GM12878 (cell line): Measurements from ENCODE around the gene TMEM250. TPM values are rescaled to one million over a fixed set of nuclear protein-coding genes. Genes with fewer than 3 reads are reported as not detected.
A peak's percentile ranks its signal among the peaks of the same experiment; 100 is the strongest.

Experiments
- ATAC-seq: fragments of 200-7000 bp; cut with Tn5 transposase; 3 replicates; pipeline ENCODE4 v1.9.1; 2020; ENCODE audit warnings: mild to moderate bottlenecking, moderate library complexity
- BruUV-seq: library from RNA; stranded (reverse); fragments of 400-500 nt; replicated peaks from 2 replicates; lab custom pipeline; 2021; lab: Mats Ljungman, UMichigan
- CTCF ChIA-PET: fragments of 300-600 bp; sonication (Branson Sonifier 250); formaldehyde crosslinking; extraction: SDS; loops from one replicate; lab custom pipeline; 2021; ENCODE audit warnings: inconsistent platforms; lab: Yijun Ruan, JAX
- POLR2A ChIA-PET: fragments of 350-600 bp; formaldehyde crosslinking; extraction: SDS; loops from one replicate; lab custom pipeline; 2021; ENCODE audit warnings: inconsistent platforms; lab: Charles Lee
- RAD21 ChIA-PET: fragments of 300-600 bp; sonication (Branson Sonifier 250); formaldehyde crosslinking; loops from one replicate; lab custom pipeline; 2023; ENCODE audit warnings: antibody characterized with exemption; ENCODE audit not compliant: unreplicated experiment; lab: Charles Lee
- SMC1A ChIA-PET: fragments of 300-600 bp; sonication (Branson Sonifier 250); formaldehyde crosslinking; loops from one replicate; lab custom pipeline; 2023; ENCODE audit not compliant: unreplicated experiment, uncharacterized antibody; lab: Charles Lee
- DNase-seq: peaks from one replicate; pipeline ENCODE4 v3.0.0-alpha.2; 2011; ENCODE audit warnings: low read depth, low spot score
- FAIRE-seq: peaks from 3 replicates; lab custom pipeline; 2011; peaks lifted over from hg19 to GRCh38; lab: Jason Lieb, UNC
- H2AFZ ChIP-seq: 2 replicates; pipeline ENCODE4 v1.6.0; 2011; ENCODE audit warnings: low read depth, low read length, control low read depth; ENCODE audit not compliant: control insufficient read depth
- H3K27ac ChIP-seq: 2 replicates; pipeline ENCODE4 v1.5.1; 2011; ENCODE audit warnings: control low read depth; ENCODE audit not compliant: control insufficient read depth, insufficient read depth
- H3K27me3 ChIP-seq, 2 experiments: replicated peaks in 1 of 2; 2 replicates each; pipeline versions ENCODE4 v1.6.0 to v1.6.1; 2011; ENCODE audit warnings: low read length in 1 of 2; ENCODE audit not compliant: control insufficient read depth in 2 of 2, insufficient read depth in 2 of 2
- H3K36me3 ChIP-seq, 2 experiments: 2 replicates each; pipeline ENCODE4 v1.5.1; 2011; ENCODE audit warnings: low read length in 1 of 2; ENCODE audit not compliant: control insufficient read depth in 2 of 2, insufficient read depth in 2 of 2
- H3K4me1 ChIP-seq: 2 replicates; pipeline ENCODE4 v1.6.1; 2011; ENCODE audit warnings: mild to moderate bottlenecking, low read length, moderate library complexity, mixed read lengths; ENCODE audit not compliant: control insufficient read depth, insufficient read depth
- H3K4me2 ChIP-seq: 2 replicates; pipeline ENCODE4 v1.6.0; 2011; ENCODE audit warnings: control low read depth; ENCODE audit not compliant: control insufficient read depth, insufficient read depth
- H3K4me3 ChIP-seq: fragments of 200-600 bp; sonication (generic); 2 replicates; pipeline ENCODE4 v1.5.1; 2016
- H3K79me2 ChIP-seq: 2 replicates; pipeline ENCODE4 v1.6.0; 2011; ENCODE audit warnings: low read length; ENCODE audit not compliant: control insufficient read depth, insufficient read depth
- H3K9ac ChIP-seq: 2 replicates; pipeline ENCODE4 v1.8.0; 2011; ENCODE audit warnings: low read length, control low read depth, mixed read lengths; ENCODE audit not compliant: control insufficient read depth, insufficient read depth
- H3K9me3 ChIP-seq: replicated peaks from 3 replicates; pipeline ENCODE4 v1.5.1; 2011; ENCODE audit warnings: mild to moderate bottlenecking, low read length; ENCODE audit not compliant: control insufficient read depth, insufficient read depth
- H4K20me1 ChIP-seq: 2 replicates; pipeline ENCODE4 v1.6.0; 2011; ENCODE audit not compliant: control insufficient read depth, insufficient read depth
- BHLHE40 ChIP-seq, 2 experiments: fragments of 450-650 bp in 1 of 2; IDR thresholded peaks; 2 replicates each; pipeline ENCODE4 v1.6.1; 2011 to 2017; ENCODE audit warnings: low read depth in 2 of 2, borderline replicate concordance in 1 of 2, improper control_type of control experiment in 1 of 2, low read length in 1 of 2, mild to moderate bottlenecking in 1 of 2
- CREM ChIP-seq: IDR thresholded peaks from 2 replicates; pipeline ENCODE4 v1.6.1; 2014; ENCODE audit warnings: antibody characterized with exemption, low read depth
- DPF2 ChIP-seq: fragments of 450-650 bp; IDR thresholded peaks from 2 replicates; pipeline ENCODE4 v1.6.1; 2017; ENCODE audit warnings: mild to moderate bottlenecking
- IRF5 ChIP-seq: fragments of 450-650 bp; IDR thresholded peaks from 2 replicates; pipeline ENCODE4 v1.6.1; 2017; ENCODE audit warnings: borderline replicate concordance
- PAX8 ChIP-seq: fragments of 450-650 bp; IDR thresholded peaks from 2 replicates; pipeline ENCODE4 v1.6.1; 2017; ENCODE audit warnings: mild to moderate bottlenecking, moderate library complexity
- POLR2AphosphoS5 ChIP-seq: IDR thresholded peaks from 2 replicates; pipeline ENCODE4 v1.6.1; 2011; ENCODE audit warnings: mild to moderate bottlenecking, low read length, inconsistent platforms
- PRDM15 ChIP-seq: fragments of 450-650 bp; formaldehyde crosslinking; IDR thresholded peaks from 2 replicates; pipeline ENCODE4 v1.4.0; 2020; ENCODE audit warnings: mild to moderate bottlenecking, moderate library complexity
- RAD21 ChIP-seq: IDR thresholded peaks from 2 replicates; pipeline ENCODE4 v1.6.1; 2011; ENCODE audit warnings: mild to moderate bottlenecking, low read depth, low read length, moderate library complexity; ENCODE audit not compliant: insufficient read depth
- RAD51 ChIP-seq: fragments of 450-650 bp; IDR thresholded peaks from 2 replicates; pipeline ENCODE4 v1.6.1; 2016; ENCODE audit warnings: moderate library complexity, mild to moderate bottlenecking, inconsistent platforms
- SMAD5 ChIP-seq: IDR thresholded peaks from 2 replicates; pipeline ENCODE4 v1.6.1; 2016; ENCODE audit warnings: antibody characterized with exemption, low read depth
- USF1 ChIP-seq: IDR thresholded peaks from 2 replicates; pipeline ENCODE4 v1.6.1; 2011; ENCODE audit warnings: borderline replicate concordance, low read depth, mild to moderate bottlenecking, moderate library complexity, mixed read lengths, low read length; ENCODE audit not compliant: insufficient read depth; ENCODE audit errors: extremely low read length
- USF2 ChIP-seq: IDR thresholded peaks from 2 replicates; pipeline ENCODE4 v1.6.1; 2011; ENCODE audit warnings: low read depth, low read length, improper control_type of control experiment, borderline replicate concordance
- WGBS: methylation state at CpG from one replicate; pipeline ENCODE4 v1.1.6; 2016; ENCODE audit warnings: low lambda C conversion rate; ENCODE audit not compliant: insufficient replicate concordance, insufficient coverage; ENCODE audit errors: missing lambda C conversion rate; 5-methylcytosine and 5-hydroxymethylcytosine counted together
- in situ Hi-C: fragments of 300-500 bp; cut with MboI; formaldehyde crosslinking; loops from 9 replicates; pipeline ENCODE4 v1.14.3; 2018; ENCODE audit warnings: mixed read lengths
- intact Hi-C: fragments of 100-400 bp; cut with micrococcal nuclease; formaldehyde crosslinking; loops from one replicate; pipeline ENCODE4 v1.14.2; 2022; ENCODE audit not compliant: unreplicated experiment
- polyA plus RNA-seq, 11 experiments: library from polyadenylated mRNA; depleted of rRNA in 4 of 11; unstranded in 6 of 11; stranded (reverse) in 5 of 11; fragments of >200 nt; fragmentation: Nextera tagmentation in 4 of 11; fragmentation: Illumina TruSeq in 1 of 11; extraction: Ambion mirVana in 4 of 11; extraction: Trizol in 1 of 11; gene quantifications; 1 replicate in 1 of 11; 2 replicates in 10 of 11; pipeline versions ENCODE4 v1.2.1 to v1.2.3, GENCODE V29; 2011 to 2016; ENCODE audit warnings: inconsistent platforms in 2 of 11, missing spikeins in 2 of 11, low read depth in 1 of 11
- total RNA-seq, 4 experiments: library from RNA; depleted of rRNA in 3 of 4; stranded (reverse); fragments of >200 nt in 3 of 4; fragmentation: Illumina TruSeq in 1 of 4; extraction: Trizol in 1 of 4; gene quantifications; 2 replicates each; pipeline versions ENCODE4 v1.2.1 to v1.2.3, GENCODE V29; 2013 to 2021

Gene TMEM250
- total and polyA plus RNA-seq, 10 of the 15 experiments (the other 5 are each of a cell fraction or from before 2014, with no cell fraction given) = 0.39 to 39.9 (median 8.5) TPM

GRCh38 chr9:136110082-136111061 lies 8.3 kb downstream of the TMEM250 start:
- Histone ChIP-seq H3K9me3 (no peaks in the 10 kb centered on the region), H2AFZ (no peak overlapping the region; the same call in 1 of the 2 replicates), H3K36me3 (no peaks in the 10 kb centered on the region; a peak in 1 of 4 replicates), H3K4me1 (peaks cover 45% of the 10 kb centered on the region), H3K79me2 (peaks cover 19% of the 10 kb centered on the region), H3K27me3 (no peaks in the 10 kb centered on the region), H3K27ac (peak overlapping the region; percentile 77), H3K4me3 (peak overlapping the region; percentile 76), H3K9ac (peak overlapping the region; percentile 64), H4K20me1 (no peaks in the 10 kb centered on the region), H3K4me2 (peak overlapping the region; percentile 70)
- in situ Hi-C loops = no loop called here
- WGBS = 4% methylated on average over 32 of the region's 42 CpGs
- SMC1A ChIA-PET = interaction anchor here (1.2 to 4.0 kb wide), 3 partner anchors 9 to 20 kb away, joined by 3 to 19 read pairs (median 6); partner anchors contain the start of gene NACC2
- ATAC-seq = peak; percentile 44
- RAD21 ChIA-PET = interaction anchor here (0.6 to 6.6 kb wide), 5 partner anchors 8 to 150 kb away, joined by 4 to 52 read pairs (median 9); partner anchors contain the start of genes NACC2 and UBAC1
- CTCF ChIA-PET = interaction anchor here (0.6 to 1.5 kb wide), 6 partner anchors 7 to 160 kb away, joined by 3 to 13 read pairs (median 6); no protein-coding TSS in a partner anchor
- POLR2A ChIA-PET = interaction anchor here (0.8 to 4.0 kb wide), 6 partner anchors 8 to 150 kb away, joined by 3 to 28 read pairs (median 4); partner anchors contain the start of genes NACC2, TMEM250 and UBAC1
- peak; percentile 54 for FAIRE-seq
- BruUV-seq = TSS peak; percentile 96
- intact Hi-C loops = no loop called here
- no peak for DNase-seq
- TF ChIP-seq USF1 = no peak
- 0 out of 2 replicates have a peak, but pooled peaks have one; percentile 7 for TF ChIP-seq CREM
- TF ChIP-seq BHLHE40 (IDR thresholded peaks at IDR 0.05; ENCODE audit: borderline replicate concordance in 1 of 2, low read depth in 2 of 2, low read length in 1 of 2) = peak in 1 of 2 experiments; percentile 67; a peak in 2 of 4 replicates
- peak; percentile 34; the same call in 1 of the 2 replicates for TF ChIP-seq RAD21
- no peak for TF ChIP-seq PAX8
- TF ChIP-seq IRF5 = no peak
- no peak for TF ChIP-seq DPF2
- peak; percentile 57; the same call in 1 of the 2 replicates for TF ChIP-seq POLR2AphosphoS5
- peak; percentile 26; the same call in 1 of the 2 replicates for TF ChIP-seq RAD51
- peak; percentile 34; the same call in 1 of the 2 replicates for TF ChIP-seq USF2
- no peak for TF ChIP-seq PRDM15
- no peak; the same call in 1 of the 2 replicates for TF ChIP-seq SMAD5
